Measurements from ENCODE around the gene APOF. TPM values are rescaled to one million over a fixed set of nuclear protein-coding genes. Genes with fewer than 3 reads are reported as not detected.
A peak's percentile ranks its signal among the peaks of the same experiment; 100 is the strongest.

APOF gene
- total RNA-seq, 1 donor from 2014 or later: not detected

- no peak overlapping the region for H3K4me2 ChIP-seq
- no peak overlapping the region for H3K4me3 Mint-ChIP-seq
- H3K27ac ChIP-seq: no peak overlapping the region
- H3K27me3 Mint-ChIP-seq (ENCODE audit: insufficient read depth, low read depth): no peaks in the 10 kb centered on the region
- no peak overlapping the region for H3K9ac ChIP-seq
- no peak overlapping the region for H3K4me3 ChIP-seq
- H3F3A ChIP-seq (ENCODE audit: low read depth): no peaks in the 10 kb centered on the region
- H3K27ac Mint-ChIP-seq: no peak overlapping the region
- TF ChIP-seq CTCF (IDR thresholded peaks at IDR 0.05) (no peak), EZH2phosphoT487 (IDR thresholded peaks at IDR 0.05) (no peak), EZH2 (IDR thresholded peaks at IDR 0.05) (no peak)
- H4K20me1 ChIP-seq (ENCODE audit: low read depth): no peaks in the 10 kb centered on the region
- H3K36me3 Mint-ChIP-seq: no peaks in the 10 kb centered on the region
- no peak overlapping the region for H2AFZ ChIP-seq (replicated peaks)
- no peaks in the 10 kb centered on the region for H3K9me3 ChIP-seq (ENCODE audit: low read depth)
- peaks cover 8% of the 10 kb centered on the region for H3K9me3 Mint-ChIP-seq
- no peaks in the 10 kb centered on the region for H3K79me2 ChIP-seq (ENCODE audit: low read depth)
- peaks cover 4% of the 10 kb centered on the region for H3K4me1 Mint-ChIP-seq
- no peak for DNase-seq (ENCODE audit: low spot score)
- peaks cover 9% of the 10 kb centered on the region for H3K4me1 ChIP-seq
- no peaks in the 10 kb centered on the region for H3K36me3 ChIP-seq
- no peaks in the 10 kb centered on the region for H3K27me3 ChIP-seq
Observed at GRCh38 chr12:56373515-56373914, 10.9 kb upstream of the APOF start.

DNA sequence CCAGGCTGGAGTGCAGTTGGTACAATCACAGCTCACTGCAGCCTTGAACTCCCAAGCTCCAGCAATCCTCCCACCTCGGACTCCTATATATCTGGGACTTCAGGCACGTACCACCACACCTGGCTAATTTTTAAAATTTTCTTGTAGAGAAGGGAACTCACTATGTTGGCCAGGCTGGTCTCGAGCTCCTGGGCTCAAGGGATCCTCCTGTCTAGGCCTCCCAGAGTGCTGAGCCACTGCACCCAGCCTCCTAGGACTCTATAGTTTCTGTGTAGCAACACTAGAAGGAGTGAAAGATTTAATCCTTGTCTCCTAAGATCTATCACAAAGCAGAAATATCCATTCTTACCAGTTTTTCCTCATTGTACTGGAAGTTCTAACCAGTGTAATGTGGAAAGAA is 4.3 kb upstream of the APOF start:
- no peaks in the 10 kb centered on the region for H3F3A ChIP-seq (ENCODE audit: low read depth)
- no peaks in the 10 kb centered on the region for H3K36me3 ChIP-seq
- Mint-ChIP-seq H3K4me1 (no peaks in the 10 kb centered on the region), H3K27me3 (ENCODE audit: insufficient read depth, low read depth) (peaks cover 6% of the 10 kb centered on the region), H3K4me3 (no peak overlapping the region), H3K9me3 (peaks cover 3% of the 10 kb centered on the region), H3K27ac (no peak overlapping the region), H3K36me3 (no peaks in the 10 kb centered on the region)
- no peaks in the 10 kb centered on the region for H3K4me1 ChIP-seq
- peaks cover under 1% of the 10 kb centered on the region for H3K27me3 ChIP-seq
- no peak overlapping the region for H3K4me2 ChIP-seq
- H3K4me3 ChIP-seq: no peak overlapping the region
- no peak for DNase-seq (ENCODE audit: low spot score)
- no peaks in the 10 kb centered on the region for H3K9me3 ChIP-seq (ENCODE audit: low read depth)
- no peaks in the 10 kb centered on the region for H4K20me1 ChIP-seq (ENCODE audit: low read depth)
- H3K9ac ChIP-seq: no peak overlapping the region
- TF ChIP-seq EZH2phosphoT487 (IDR thresholded peaks at IDR 0.05) (no peak), EZH2 (IDR thresholded peaks at IDR 0.05) (no peak), CTCF (IDR thresholded peaks at IDR 0.05) (no peak)
- no peak overlapping the region for H3K27ac ChIP-seq
- no peaks in the 10 kb centered on the region for H3K79me2 ChIP-seq (ENCODE audit: low read depth)
- H2AFZ ChIP-seq (replicated peaks): no peak overlapping the region

GRCh38 chr12:56361487-56362129 is 1.0 kb downstream of the APOF start:
- Histone ChIP-seq H3K79me2 (ENCODE audit: low read depth) (peaks cover 22% of the 10 kb centered on the region), H4K20me1 (ENCODE audit: low read depth) (no peaks in the 10 kb centered on the region), H3K4me2 (no peak overlapping the region), H3K4me1 (peaks cover 3% of the 10 kb centered on the region), H2AFZ (replicated peaks) (no peak overlapping the region), H3K27ac (no peak overlapping the region), H3K9ac (no peak overlapping the region), H3K36me3 (no peaks in the 10 kb centered on the region), H3F3A (ENCODE audit: low read depth) (peaks cover 10% of the 10 kb centered on the region), H3K27me3 (peaks cover 10% of the 10 kb centered on the region), H3K9me3 (ENCODE audit: low read depth) (no peaks in the 10 kb centered on the region), H3K4me3 (no peak overlapping the region)
- Mint-ChIP-seq H3K9me3 (no peaks in the 10 kb centered on the region), H3K4me3 (peak overlapping the region; percentile 96), H3K4me1 (peaks cover 17% of the 10 kb centered on the region), H3K27me3 (ENCODE audit: insufficient read depth, low read depth) (peaks cover 10% of the 10 kb centered on the region), H3K36me3 (no peaks in the 10 kb centered on the region), H3K27ac (no peak overlapping the region)
- DNase-seq (ENCODE audit: low spot score): no peak
- TF ChIP-seq CTCF (IDR thresholded peaks at IDR 0.05) (no peak), EZH2 (IDR thresholded peaks at IDR 0.05) (no peak), EZH2phosphoT487 (IDR thresholded peaks at IDR 0.05) (no peak)
